GM19239 (cell line): ENCODE results near the gene JAGN1.
"Not testable (repeated sequence)": the region's sequence is repeated elsewhere in the genome, so short reads cannot be mapped to it uniquely, and the experiment has no call there.

Source experiments
- DNase-seq: peaks from one replicate; pipeline ENCODE4 v3.0.0; 2011; ENCODE audit warnings: low spot score; ENCODE audit not compliant: insufficient read length
- FAIRE-seq: peaks from 2 replicates; lab custom pipeline; 2011; peaks lifted over from hg19 to GRCh38; lab: Jason Lieb, UNC

The JAGN1 gene

GRCh38 chr3:9865125-9865637 lies 25.2 kb upstream of the JAGN1 start:
- not testable (repeated sequence) for DNase-seq

GRCh38 chr3:9866639-9867038 lies 23.8 kb upstream of the JAGN1 start:
- FAIRE-seq: no peak

More at GRCh38 chr3:9865125-9865637, 25.2 kb upstream of the JAGN1 start:
- not testable (repeated sequence) for FAIRE-seq

GRCh38 chr3:9867106-9867505 lies 23.3 kb upstream of the JAGN1 start:
- FAIRE-seq: no peak
- no peak for DNase-seq

More at GRCh38 chr3:9866639-9867038, 23.8 kb upstream of the JAGN1 start:
- DNase-seq: no peak

GRCh38 chr3:9869955-9870354 lies 20.5 kb upstream of the JAGN1 start:
- FAIRE-seq (no peak), DNase-seq (no peak)

GRCh38 chr3:9870978-9871377 lies 19.4 kb upstream of the JAGN1 start:
- DNase-seq (no peak), FAIRE-seq (no peak)

- FAIRE-seq, DNase-seq: not testable (repeated sequence)
These were observed 18.3 kb upstream of the JAGN1 start for GRCh38 chr3:9872067-9872466.

GRCh38 chr3:9875448-9875847 lies 15.0 kb upstream of the JAGN1 start:
- FAIRE-seq (no peak), DNase-seq (no peak)

GRCh38 chr3:9876255-9876654 lies 14.2 kb upstream of the JAGN1 start:
- not testable (repeated sequence) for FAIRE-seq

GRCh38 chr3:9876991-9877390 lies 13.4 kb upstream of the JAGN1 start:
- FAIRE-seq: no peak
- DNase-seq: no peak

More at GRCh38 chr3:9876255-9876654, 14.2 kb upstream of the JAGN1 start:
- not testable (repeated sequence) for DNase-seq

GRCh38 chr3:9878700-9879099 lies 11.7 kb upstream of the JAGN1 start:
- DNase-seq: no peak
- no peak for FAIRE-seq

- FAIRE-seq (no peak), DNase-seq (no peak)
These were observed 10.4 kb upstream of the JAGN1 start, which contains the start of gene CIDEC for GRCh38 chr3:9879830-9880549. TSS of gene CIDEC (minus strand) at chr3:9880253. CDS start at chr3:9878486, 1,767 bp downstream.

GRCh38 chr3:9881441-9881840 lies 9.0 kb upstream of the JAGN1 start:
- no peak for DNase-seq
- FAIRE-seq: no peak

GRCh38 chr3:9883706-9884554 lies 6.5 kb upstream of the JAGN1 start:
- FAIRE-seq: no peak
- DNase-seq: no peak

- DNase-seq: no peak
- no peak for FAIRE-seq
These were observed 5.8 kb upstream of the JAGN1 start for GRCh38 chr3:9884555-9885165.

GRCh38 chr3:9886328-9886727 lies 4.1 kb upstream of the JAGN1 start:
- DNase-seq (no peak), FAIRE-seq (no peak)

- FAIRE-seq (no peak), DNase-seq (no peak)
These were observed 2.9 kb upstream of the JAGN1 start for GRCh38 chr3:9887480-9887879.

GRCh38 chr3:9888540-9888939 lies 1.9 kb upstream of the JAGN1 start:
- DNase-seq (no peak), FAIRE-seq (no peak)

GRCh38 chr3:9889405-9889804 lies 1.0 kb upstream of the JAGN1 start:
- DNase-seq (no peak), FAIRE-seq (no peak)

GRCh38 chr3:9891072-9891622 lies 737 bp downstream of the JAGN1 start:
- FAIRE-seq: no peak
- no peak for DNase-seq

- no peak for DNase-seq
- FAIRE-seq: no peak
These were observed 3.3 kb downstream of the JAGN1 start for GRCh38 chr3:9893739-9894138.
